Esophagus squamous epithelium (tissue), 5 donors: ENCODE data around the gene PRKN. TPM values are rescaled to one million over a fixed set of nuclear protein-coding genes. Genes with fewer than 3 reads are reported as not detected.

ENCODE experiments used
- DNase-seq: peaks from one replicate; lab custom pipeline; 2025; lab: John Stamatoyannopoulos, UW
- H3K27ac ChIP-seq, 4 donors: fragments of 200-600 bp; sonication (generic); one replicate each; pipeline ENCODE4 v1.5.1; 2016 to 2019; ENCODE audit warnings: mild to moderate bottlenecking in 1 of 4
- H3K27me3 ChIP-seq, 4 donors: fragments of 200-600 bp; sonication (generic); 1 replicate in 3 of 4; 2 replicates in 1 of 4; pipeline versions ENCODE4 v1.5.1 to v1.6.0; 2017 to 2021; ENCODE audit warnings: antibody characterized with exemption in 1 of 4
- H3K36me3 ChIP-seq, 3 donors: fragments of 200-600 bp; sonication (generic); one replicate each; pipeline ENCODE4 v1.5.1; 2016 to 2019
- H3K4me1 ChIP-seq, 3 donors: fragments of 200-600 bp; sonication (generic); one replicate each; pipeline ENCODE4 v1.5.1; 2017 to 2019
- H3K4me3 ChIP-seq, 4 donors: fragments of 200-600 bp; sonication (generic); 1 replicate in 3 of 4; 2 replicates in 1 of 4; pipeline ENCODE4 v1.5.1; 2016 to 2019; ENCODE audit warnings: mild to moderate bottlenecking in 2 of 4, moderate library complexity in 1 of 4
- H3K9me3 ChIP-seq, 3 donors: fragments of 200-600 bp; sonication (generic); one replicate each; pipeline ENCODE4 v1.5.1; 2016 to 2019
- POLR2A ChIP-seq, 4 donors: fragments of 450-650 bp; IDR thresholded peaks; one replicate each; pipeline ENCODE4 v1.6.1; 2017; ENCODE audit warnings: antibody characterized with exemption in 4 of 4, mild to moderate bottlenecking in 4 of 4, moderate library complexity in 3 of 4
- WGBS, 2 donors: methylation state at CpG; one replicate each; pipeline ENCODE4 v1.1.5; 2018; 5-methylcytosine and 5-hydroxymethylcytosine counted together
- intact Hi-C: fragments of 100-400 bp; cut with DNase I; formaldehyde crosslinking; loops from one replicate; pipeline ENCODE4 v1.15.0; 2022
- total RNA-seq, 4 donors: library from RNA; depleted of rRNA; stranded (reverse); fragments of >200 nt; gene quantifications; one replicate each; pipeline ENCODE4 v1.1.0, GENCODE V29; 2016
- TF ChIP-seq, protein P1 (sequence below), 6 experiments: fragments of 450-650 bp in 4 of 6; fragments of 200-600 bp in 2 of 6; sonication (generic) in 2 of 6; IDR thresholded peaks; one replicate each; pipeline ENCODE4 v1.5.1; 2016 to 2019; ENCODE audit warnings: antibody characterized with exemption in 6 of 6, mild to moderate bottlenecking in 4 of 6, moderate library complexity in 4 of 6
- donor health status: DM: yes; HTN: yes; CAD: no.

Gene PRKN
- total RNA-seq, 4 donors from 2014 or later: 0.70 to 5.5 (median 2.2) TPM

DNA sequence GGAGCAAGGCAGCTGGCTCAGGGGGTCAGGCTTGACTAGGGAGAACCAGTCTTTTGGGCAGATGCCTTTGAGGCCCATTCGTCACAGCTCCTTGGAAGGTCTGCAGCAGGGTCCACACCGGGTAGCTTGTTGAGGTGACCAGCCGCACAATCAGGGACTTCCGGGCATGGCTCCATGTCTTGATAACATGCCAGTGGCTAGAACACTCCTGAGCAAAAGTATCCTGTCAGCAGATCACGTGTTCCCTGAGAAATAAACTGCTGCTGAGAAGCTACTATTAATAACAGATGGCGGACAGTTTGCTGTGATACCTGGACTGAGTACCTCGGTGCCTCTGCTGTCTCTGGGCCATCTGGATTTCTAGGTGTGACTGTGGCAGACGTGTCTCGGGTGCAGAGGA, 235.9 kb downstream of the PRKN start:
- H3K27me3 ChIP-seq: no peaks in the 10 kb centered on the region
- no peaks in the 10 kb centered on the region for H3K36me3 ChIP-seq
- no peak overlapping the region for H3K4me3 ChIP-seq
- intact Hi-C loops: no loop called here
- no peak for DNase-seq
- WGBS, 2 donors: 78 to 79% methylated on average over 5 to 6 of the region's 9 CpGs
- H3K9me3 ChIP-seq: no peaks in the 10 kb centered on the region
- TF ChIP-seq, protein P1, sequence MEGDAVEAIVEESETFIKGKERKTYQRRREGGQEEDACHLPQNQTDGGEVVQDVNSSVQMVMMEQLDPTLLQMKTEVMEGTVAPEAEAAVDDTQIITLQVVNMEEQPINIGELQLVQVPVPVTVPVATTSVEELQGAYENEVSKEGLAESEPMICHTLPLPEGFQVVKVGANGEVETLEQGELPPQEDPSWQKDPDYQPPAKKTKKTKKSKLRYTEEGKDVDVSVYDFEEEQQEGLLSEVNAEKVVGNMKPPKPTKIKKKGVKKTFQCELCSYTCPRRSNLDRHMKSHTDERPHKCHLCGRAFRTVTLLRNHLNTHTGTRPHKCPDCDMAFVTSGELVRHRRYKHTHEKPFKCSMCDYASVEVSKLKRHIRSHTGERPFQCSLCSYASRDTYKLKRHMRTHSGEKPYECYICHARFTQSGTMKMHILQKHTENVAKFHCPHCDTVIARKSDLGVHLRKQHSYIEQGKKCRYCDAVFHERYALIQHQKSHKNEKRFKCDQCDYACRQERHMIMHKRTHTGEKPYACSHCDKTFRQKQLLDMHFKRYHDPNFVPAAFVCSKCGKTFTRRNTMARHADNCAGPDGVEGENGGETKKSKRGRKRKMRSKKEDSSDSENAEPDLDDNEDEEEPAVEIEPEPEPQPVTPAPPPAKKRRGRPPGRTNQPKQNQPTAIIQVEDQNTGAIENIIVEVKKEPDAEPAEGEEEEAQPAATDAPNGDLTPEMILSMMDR (IDR thresholded peaks at IDR 0.05): no peak
- no peak for TF ChIP-seq POLR2A (IDR thresholded peaks at IDR 0.05)
- no peaks in the 10 kb centered on the region for H3K4me1 ChIP-seq
- no peak overlapping the region for H3K27ac ChIP-seq

- Histone ChIP-seq H3K9me3 (no peaks in the 10 kb centered on the region), H3K4me3 (no peak overlapping the region), H3K27me3 (no peaks in the 10 kb centered on the region), H3K4me1 (no peaks in the 10 kb centered on the region), H3K27ac (no peak overlapping the region), H3K36me3 (no peaks in the 10 kb centered on the region)
- intact Hi-C loops: no loop called here
- 89 to 90% methylated on average over 5 of the region's 5 CpGs for WGBS, 2 donors
- no peak for TF ChIP-seq POLR2A (IDR thresholded peaks at IDR 0.05)
- TF ChIP-seq, protein P1 (IDR thresholded peaks at IDR 0.05): no peak
- DNase-seq: no peak
Measured at GRCh38 chr6:162489101-162489976, 238.2 kb downstream of the PRKN start.

GRCh38 chr6:162488444-162488843, 239.1 kb downstream of the PRKN start:
- no peaks in the 10 kb centered on the region for H3K9me3 ChIP-seq
- intact Hi-C loops: no loop called here
- 94 to 100% methylated on average over 3 to 4 of the region's 6 CpGs for WGBS, 2 donors
- H3K4me3 ChIP-seq: no peak overlapping the region
- no peaks in the 10 kb centered on the region for H3K27me3 ChIP-seq
- no peaks in the 10 kb centered on the region for H3K36me3 ChIP-seq
- no peaks in the 10 kb centered on the region for H3K4me1 ChIP-seq
- TF ChIP-seq POLR2A (IDR thresholded peaks at IDR 0.05): no peak
- TF ChIP-seq, protein P1 (IDR thresholded peaks at IDR 0.05): no peak
- DNase-seq: no peak
- no peak overlapping the region for H3K27ac ChIP-seq

GRCh38 chr6:162485464-162485863, 242.1 kb downstream of the PRKN start:
- H3K27ac ChIP-seq: no peak overlapping the region
- no peaks in the 10 kb centered on the region for H3K9me3 ChIP-seq
- no peak for DNase-seq
- intact Hi-C loops: no loop called here
- 54 to 64% methylated on average over 2 of the region's 2 CpGs for WGBS, 2 donors
- no peaks in the 10 kb centered on the region for H3K36me3 ChIP-seq
- no peak for TF ChIP-seq POLR2A (IDR thresholded peaks at IDR 0.05)
- TF ChIP-seq, protein P1 (IDR thresholded peaks at IDR 0.05): no peak
- H3K27me3 ChIP-seq: no peaks in the 10 kb centered on the region
- H3K4me3 ChIP-seq: no peak overlapping the region
- no peaks in the 10 kb centered on the region for H3K4me1 ChIP-seq

- Histone ChIP-seq H3K9me3 (no peaks in the 10 kb centered on the region), H3K27ac (no peak overlapping the region), H3K36me3 (no peaks in the 10 kb centered on the region), H3K4me1 (no peaks in the 10 kb centered on the region), H3K27me3 (no peaks in the 10 kb centered on the region), H3K4me3 (no peak overlapping the region)
- DNase-seq: no peak
- intact Hi-C loops: no loop called here
- TF ChIP-seq, protein P1 (IDR thresholded peaks at IDR 0.05): no peak
- no peak for TF ChIP-seq POLR2A (IDR thresholded peaks at IDR 0.05)
Measured at GRCh38 chr6:162481938-162482337, 245.6 kb downstream of the PRKN start.
